Cerebellar cortex (tissue), 1 donor: Measurements from ENCODE around the gene PHLDB2.
A peak's percentile ranks its signal among the peaks of the same experiment; 100 is the strongest.

Experiments used
- DNase-seq: peaks from one replicate; pipeline ENCODE4 v3.0.0-alpha.2; 2015; ENCODE audit warnings: low spot score

Gene PHLDB2

GRCh38 chr3:111884411-111885018 lies 25.4 kb downstream of the PHLDB2 start:
- no peak for DNase-seq

DNA sequence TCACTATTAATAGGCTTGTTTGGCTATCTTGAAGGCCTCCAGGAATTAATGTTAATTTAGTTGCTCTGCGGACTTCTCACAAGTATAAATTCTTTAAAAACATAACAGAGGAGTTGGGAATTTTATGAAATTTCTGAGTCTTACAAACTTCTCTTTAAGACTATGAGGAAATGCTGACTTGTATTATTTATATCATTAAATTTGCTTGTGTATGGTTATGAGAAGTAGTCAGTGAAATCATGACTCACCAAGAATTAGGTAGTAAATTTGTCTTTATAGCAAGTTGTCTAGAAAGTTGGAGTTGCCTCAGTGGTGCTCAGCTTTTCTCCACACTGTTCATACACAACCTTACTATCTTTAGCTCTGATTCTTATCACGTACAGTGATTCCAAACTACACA lies 26.5 kb downstream of the PHLDB2 start:
- DNase-seq, result no peak

- DNase-seq, result no peak
Observed at GRCh38 chr3:111890051-111890580, 31.1 kb downstream of the PHLDB2 start.

GRCh38 chr3:111892070-111892469 lies 33.0 kb downstream of the PHLDB2 start:
- DNase-seq, result no peak

GRCh38 chr3:111895071-111895470 lies 36.0 kb downstream of the PHLDB2 start:
- peak; percentile 5 for DNase-seq

- DNase-seq, result no peak
Observed at GRCh38 chr3:111899966-111900365, 40.9 kb downstream of the PHLDB2 start.

DNA sequence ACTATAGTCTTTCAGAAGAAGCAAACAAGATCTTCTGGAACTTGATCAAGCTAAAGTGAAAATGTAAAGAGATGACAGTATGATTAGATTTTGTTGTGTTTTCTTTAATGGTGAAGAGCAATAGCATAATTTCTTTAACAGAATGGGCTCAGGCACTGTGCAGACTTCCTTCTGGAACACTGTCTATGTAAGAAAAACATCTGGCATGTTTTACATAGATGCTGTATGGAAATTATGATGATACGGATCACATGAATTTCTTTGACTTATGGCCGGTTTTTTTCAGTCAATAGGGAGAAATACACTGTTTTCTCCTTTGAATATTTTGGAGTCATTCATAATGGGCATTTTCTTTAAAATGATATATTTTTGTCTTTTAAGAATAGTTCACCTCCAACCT lies 42.6 kb downstream of the PHLDB2 start:
- DNase-seq, result no peak

- DNase-seq, result no peak
Observed at GRCh38 chr3:111902534-111902933, 43.5 kb downstream of the PHLDB2 start.

DNA sequence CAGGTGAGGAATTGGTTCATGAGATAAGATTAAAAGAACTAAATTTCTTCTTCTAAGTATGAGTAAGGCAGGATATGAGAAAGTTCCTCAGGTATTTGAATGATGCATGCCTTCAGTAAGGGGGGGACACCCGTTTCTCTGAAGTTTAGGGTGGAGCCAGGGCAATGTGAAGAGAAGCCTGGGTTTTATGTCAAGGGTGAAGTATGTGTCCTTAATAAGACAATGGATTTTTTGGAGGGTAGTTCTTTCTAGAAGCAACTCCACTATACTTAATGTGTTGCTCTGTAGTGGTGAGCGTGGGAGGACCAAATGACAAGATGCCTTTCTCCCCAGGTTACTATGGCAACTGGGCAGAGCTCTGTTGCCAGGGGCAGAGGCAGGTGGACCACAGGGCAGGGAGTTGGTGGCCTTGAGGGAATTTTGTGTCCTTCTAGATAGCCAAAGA lies 44.0 kb downstream of the PHLDB2 start:
- DNase-seq, result no peak

DNA sequence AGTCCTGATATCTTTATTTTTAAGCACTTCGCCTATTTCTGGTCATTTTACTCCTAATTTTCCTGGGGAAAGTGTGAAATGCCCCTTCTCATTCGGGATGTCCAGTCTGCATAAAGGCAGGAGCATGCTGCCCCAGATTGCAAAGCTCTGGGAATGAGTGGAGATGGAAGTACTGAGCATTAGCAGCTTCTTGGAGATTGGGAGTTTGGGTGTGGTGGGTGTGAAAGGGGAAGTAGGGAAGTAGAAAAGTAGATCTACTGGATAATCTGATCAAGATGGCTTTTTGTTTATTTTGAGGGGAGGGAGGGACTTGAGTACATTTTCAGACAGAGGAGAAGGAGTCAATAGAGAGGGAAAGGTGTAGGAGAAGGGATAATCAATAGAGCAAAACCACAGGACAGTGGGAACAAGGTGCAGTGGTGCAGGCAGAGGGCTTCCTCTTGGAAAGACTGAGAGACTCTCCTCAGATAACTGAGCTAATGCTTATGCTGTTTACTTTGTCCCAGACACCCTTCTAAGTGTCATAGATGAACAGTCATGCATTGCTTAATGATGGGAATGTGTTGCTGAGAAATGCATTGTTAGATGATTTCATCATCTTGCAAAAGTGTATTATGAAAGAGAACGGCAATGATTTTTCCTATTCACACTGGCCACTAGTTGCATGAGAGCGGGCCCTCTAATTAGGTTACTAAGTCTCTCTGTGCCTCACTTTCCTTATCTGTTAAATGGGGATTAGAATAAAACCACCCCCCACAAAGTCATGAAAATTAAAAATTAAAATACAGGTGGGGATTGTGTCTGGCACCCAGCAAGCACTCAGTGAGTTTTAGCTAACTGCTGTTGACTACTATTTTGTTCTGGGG lies 45.5 kb downstream of the PHLDB2 start:
- no peak for DNase-seq

GRCh38 chr3:111906656-111907055 lies 47.6 kb downstream of the PHLDB2 start:
- no peak for DNase-seq

DNA sequence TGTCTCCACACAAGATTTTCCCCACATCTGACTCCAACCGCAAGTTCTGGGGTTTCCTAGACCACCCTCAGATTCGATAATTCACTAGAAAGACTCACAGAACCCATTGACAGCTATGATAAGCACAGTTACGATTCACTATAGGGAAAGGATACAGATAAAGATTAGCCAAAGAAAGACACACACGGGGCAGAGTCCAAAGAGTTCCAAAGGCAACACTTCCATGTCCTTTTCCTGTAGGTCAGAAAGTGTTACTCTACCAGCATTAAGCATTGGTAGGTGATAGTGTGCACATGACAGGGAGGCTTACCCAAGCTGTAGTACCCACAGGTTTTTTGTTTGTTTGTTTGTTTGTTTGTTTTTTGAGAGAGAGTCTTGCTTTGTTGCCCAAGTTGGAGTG lies 48.1 kb downstream of the PHLDB2 start:
- DNase-seq, result no peak

DNA sequence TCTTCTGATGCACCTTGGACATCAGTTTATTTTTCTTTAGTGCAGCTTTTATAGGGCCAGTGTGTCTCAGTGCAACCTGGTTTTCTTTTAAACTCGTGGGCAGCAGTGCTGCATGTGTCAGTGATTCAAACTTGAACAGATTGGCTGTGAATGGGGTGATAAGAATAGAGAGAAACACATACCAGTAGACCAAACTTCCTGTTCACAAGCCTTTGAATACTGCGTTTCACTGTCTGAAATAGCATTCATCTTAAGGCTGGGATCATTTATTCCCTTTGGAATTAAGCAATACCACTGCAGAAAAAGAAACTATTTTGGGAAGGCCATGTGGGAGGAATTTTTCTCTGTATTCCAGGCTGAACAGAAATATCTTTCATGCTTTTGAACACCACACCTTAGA lies 51.7 kb downstream of the PHLDB2 start:
- DNase-seq, result no peak

DNA sequence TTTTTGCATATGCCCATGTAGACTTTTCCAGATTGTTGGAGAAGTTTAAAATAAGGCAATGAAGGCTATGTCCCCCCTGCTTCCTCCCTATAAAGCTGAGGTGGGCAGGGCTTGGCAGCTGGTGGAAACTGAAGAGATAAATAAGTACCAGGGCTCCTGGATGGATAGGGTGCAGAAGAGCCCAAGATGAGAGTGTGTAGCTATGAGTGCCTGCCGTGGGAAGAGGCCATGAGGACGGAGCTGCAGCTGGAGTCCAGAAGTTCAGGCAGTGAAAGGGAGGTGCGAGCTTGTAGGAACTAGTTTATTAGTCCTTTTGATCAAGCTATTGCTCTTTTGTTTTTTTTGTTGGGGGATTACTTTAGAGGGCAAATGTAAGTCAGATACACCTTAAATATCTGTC lies 52.4 kb downstream of the PHLDB2 start:
- DNase-seq, result no peak

GRCh38 chr3:111913163-111913763 lies 54.2 kb downstream of the PHLDB2 start:
- DNase-seq, result no peak

- no peak for DNase-seq
Observed at GRCh38 chr3:111915905-111916304, 56.8 kb downstream of the PHLDB2 start.

DNA sequence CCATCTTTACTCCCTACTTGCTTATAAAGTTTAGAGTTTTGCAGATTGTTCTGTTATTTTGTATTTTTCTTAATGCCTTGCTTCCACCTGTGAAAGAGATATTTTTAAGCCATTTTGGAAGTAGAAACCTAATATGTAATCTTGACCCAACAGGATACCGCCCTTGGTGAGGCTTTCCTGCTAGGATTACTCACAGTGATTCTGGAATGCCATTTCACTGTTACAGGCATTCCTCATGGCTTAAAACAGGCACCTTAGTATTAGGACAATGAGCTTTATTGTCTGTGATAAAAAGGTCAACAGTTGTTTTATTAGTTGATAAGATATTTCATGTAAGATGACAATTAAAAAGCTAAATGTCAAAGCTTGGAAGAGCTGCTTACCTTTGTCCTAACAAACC lies 58.2 kb downstream of the PHLDB2 start:
- no peak for DNase-seq

DNA sequence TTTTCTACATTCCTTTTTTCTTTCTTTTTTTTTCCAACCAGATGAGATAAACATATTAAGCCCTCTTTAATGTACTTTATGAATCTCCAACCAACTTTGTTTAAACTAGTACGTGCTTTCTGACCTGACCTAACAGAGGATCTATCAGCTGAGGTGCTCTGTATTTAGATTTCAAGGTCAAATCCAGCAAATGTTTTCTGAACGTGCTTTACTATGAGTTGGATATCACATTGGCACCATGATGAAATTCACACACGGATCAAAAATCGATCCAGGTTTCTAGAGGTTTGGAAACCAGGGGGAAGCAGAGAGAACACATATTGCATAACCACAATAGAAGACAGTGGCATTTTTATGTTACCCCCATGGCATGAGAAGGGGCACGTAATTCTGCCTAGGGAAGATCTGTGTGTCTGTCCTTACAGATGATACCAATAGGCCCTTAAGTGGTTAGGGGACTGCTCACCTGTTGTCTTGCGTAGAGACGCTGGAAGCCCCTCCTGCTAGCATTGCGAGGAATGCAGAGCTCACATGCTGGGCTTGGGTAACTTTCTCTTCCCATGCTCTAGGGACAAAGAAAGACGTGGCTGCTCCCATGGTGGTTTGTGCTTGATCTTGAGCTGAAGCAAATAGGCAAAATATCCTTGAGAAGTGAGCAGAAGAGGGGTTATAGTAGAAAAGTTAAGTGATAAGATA lies 60.5 kb downstream of the PHLDB2 start:
- DNase-seq, result no peak

DNA sequence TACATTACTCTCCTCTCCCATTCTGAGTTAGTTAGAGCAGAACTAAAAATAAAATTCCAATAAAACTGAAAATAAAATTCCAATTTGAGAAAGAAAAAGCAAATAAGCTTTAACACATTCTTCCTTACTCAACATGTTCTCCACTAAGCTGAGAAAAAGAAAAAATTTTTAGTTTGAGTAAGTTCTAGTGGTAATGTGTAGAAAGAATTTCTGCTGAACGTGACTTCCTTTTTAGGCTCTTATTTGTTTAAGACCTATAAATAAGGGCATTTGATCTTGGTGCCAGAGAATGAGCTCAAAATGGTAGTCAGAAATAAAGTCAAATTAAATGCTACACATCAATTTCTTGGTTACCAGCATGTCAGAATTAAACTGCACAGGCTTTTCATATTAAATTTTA lies 62.1 kb downstream of the PHLDB2 start:
- no peak for DNase-seq

DNA sequence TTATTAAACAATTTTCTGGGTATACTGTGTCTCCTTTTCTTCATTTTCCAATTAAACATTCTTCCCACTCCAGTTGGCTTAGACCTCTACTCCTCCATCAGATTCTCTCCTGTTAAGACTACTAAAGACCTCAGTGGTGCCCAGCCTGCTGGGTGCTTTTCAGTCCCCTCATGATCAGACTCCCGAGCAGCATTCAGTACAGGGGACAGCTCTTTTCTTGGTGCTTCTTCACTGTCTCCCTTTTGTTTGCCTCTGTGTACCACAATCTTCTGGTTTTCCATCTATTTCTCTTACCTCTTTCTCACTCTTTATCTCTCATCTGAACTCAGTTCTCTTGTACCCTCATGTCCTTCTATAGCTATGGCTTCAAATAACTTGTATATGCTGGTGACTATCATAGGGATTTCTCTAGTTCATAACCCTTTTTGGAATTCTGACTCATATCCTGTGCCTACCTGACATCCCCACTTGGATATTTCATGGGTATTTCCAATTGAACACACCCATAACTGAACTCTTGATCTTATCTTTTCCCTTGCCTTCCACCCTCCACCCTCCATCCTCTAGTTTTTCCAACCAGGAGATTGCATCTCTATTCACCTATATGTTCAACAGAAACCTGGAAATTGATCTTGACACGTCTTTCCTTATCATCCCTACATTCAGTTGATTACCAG lies 64.2 kb downstream of the PHLDB2 start:
- DNase-seq, result no peak

DNA sequence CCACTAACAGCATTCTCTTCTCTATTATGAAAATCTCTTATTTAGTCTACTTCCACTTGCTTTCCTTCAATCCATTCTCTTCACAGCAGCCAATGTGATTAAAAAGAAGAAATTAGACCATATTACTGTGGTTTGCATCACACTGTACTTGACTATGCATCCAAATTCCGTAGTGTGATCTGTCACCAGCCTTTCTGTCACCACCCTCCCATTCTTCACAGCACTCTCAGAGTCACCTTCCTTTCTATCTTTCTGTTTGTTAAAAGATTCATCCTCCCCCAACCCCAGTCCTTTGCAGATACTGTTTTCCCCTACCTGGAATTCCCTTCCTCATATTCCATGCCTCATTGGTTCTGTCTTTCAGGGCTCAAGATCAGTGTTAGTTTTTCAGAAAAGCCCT lies 64.7 kb downstream of the PHLDB2 start:
- no peak for DNase-seq

DNA sequence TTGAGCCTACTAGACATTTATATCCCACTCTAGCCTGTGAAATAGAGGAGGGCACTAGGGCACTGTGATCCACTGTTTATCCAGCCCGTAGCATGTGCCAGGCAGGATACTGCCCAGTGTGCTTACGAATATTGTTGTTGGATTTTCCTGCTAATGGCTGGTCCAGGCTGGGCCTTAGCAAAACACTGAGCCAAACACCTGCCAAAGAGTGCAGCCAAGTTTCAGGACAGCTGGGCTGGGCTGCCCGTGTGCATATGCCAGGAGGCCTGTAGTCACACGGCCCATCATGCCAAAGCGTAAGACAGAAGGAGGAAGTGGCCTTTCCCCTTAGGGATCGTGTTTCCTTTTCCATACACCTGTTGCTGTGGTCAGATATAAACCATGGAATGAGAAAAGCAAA lies 65.2 kb downstream of the PHLDB2 start:
- DNase-seq, result no peak
